ENCODE measurements around the gene KCNQ1. TPM values are rescaled to one million over a fixed set of nuclear protein-coding genes. Genes with fewer than 3 reads are reported as not detected.
A peak's percentile ranks its signal among the peaks of the same experiment; 100 is the strongest.

KCNQ1 gene
- total and polyA plus RNA-seq, 2 donors (not counting 3 experiments of a cell fraction or from before 2014, with no cell fraction given), result 0.07 to 0.09 TPM

DNA sequence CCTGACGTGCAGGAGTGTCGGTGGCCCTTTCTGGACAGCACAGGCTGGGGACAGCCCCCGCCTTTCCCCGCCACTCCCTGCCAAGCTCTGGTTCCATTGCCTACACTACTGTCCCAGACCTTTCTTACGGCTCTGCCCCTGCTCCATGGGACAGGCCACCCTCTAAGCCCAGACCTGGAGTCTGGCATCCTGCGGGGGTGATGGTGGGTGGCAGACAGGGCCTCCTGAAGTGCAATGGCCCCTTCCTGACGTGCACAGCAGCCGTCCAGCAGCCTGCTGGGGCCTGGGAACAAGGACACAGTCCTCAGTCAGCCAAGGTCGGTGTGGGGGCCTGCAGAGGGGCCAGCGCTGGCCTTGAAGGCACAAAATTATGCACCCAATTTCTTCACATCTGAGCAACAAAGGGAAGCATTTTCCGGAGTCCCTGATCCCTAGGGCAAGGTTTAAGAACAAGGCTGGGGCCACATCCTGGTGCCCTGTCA, 334.7 kb downstream of the KCNQ1 start:
- FAIRE-seq, result no peak

GRCh38 chr11:2779981-2780849, 335.4 kb downstream of the KCNQ1 start:
- DNase-seq (ENCODE audit: low read depth, low spot score) (peak; percentile 30), FAIRE-seq (no peak)
- Histone ChIP-seq H3K9me1 (replicated peaks; ENCODE audit: control insufficient read depth, extremely low read depth, insufficient read depth, low read length) (no peaks in the 10 kb centered on the region), H3K36me3 (ENCODE audit: control insufficient read depth in 2 of 2, extremely low read depth in 1 of 2, insufficient read depth in 2 of 2, low read length in 2 of 2) (no peaks in the 10 kb centered on the region), H3K9ac (replicated peaks; ENCODE audit: extremely low read depth, insufficient read depth, low read length) (no peak overlapping the region), H3K4me2 (ENCODE audit: insufficient read depth, low read length) (no peak overlapping the region), H3K79me2 (ENCODE audit: control insufficient read depth, insufficient read depth, low read length) (no peaks in the 10 kb centered on the region), H3K4me3 (replicated peaks in 1 of 3; ENCODE audit: insufficient read depth in 1 of 3, low read depth in 1 of 3, low read length in 3 of 3) (no peak overlapping the region), H4K20me1 (replicated peaks; ENCODE audit: control insufficient read depth, extremely low read depth, insufficient read depth, low read length) (no peaks in the 10 kb centered on the region), H2AFZ (ENCODE audit: low read depth, low read length) (no peak overlapping the region), H3K27ac (ENCODE audit: insufficient read depth, low read depth, low read length) (no peak overlapping the region), H3K4me1 (ENCODE audit: control insufficient read depth, extremely low read depth, insufficient read depth, low read length) (no peaks in the 10 kb centered on the region), H3K27me3 (ENCODE audit: control insufficient read depth in 2 of 2, insufficient read depth in 2 of 2, low read length in 2 of 2) (no peaks in the 10 kb centered on the region), H3K9me3 (replicated peaks; ENCODE audit: control insufficient read depth, insufficient read depth, low read length) (no peaks in the 10 kb centered on the region)
- POLR2A ChIA-PET, result no interaction called here
- dilution Hi-C loops (cut with MboI; ENCODE audit: extremely low pct_ligation_motif_present, low sequenced_read_pairs) (no loop called here), intact Hi-C loops (cut with micrococcal nuclease) (loop anchor here (10.0 kb wide), 1 partner anchor 105 kb away; the partner anchor contains the start of gene CDKN1C)
- TF ChIP-seq EZH2 (IDR thresholded peaks at IDR 0.05; ENCODE audit: borderline replicate concordance, low read depth, low read length, severe bottlenecking) (peak; percentile 57), GATA2 (IDR thresholded peaks at IDR 0.05; ENCODE audit: insufficient read depth, insufficient read length, low read depth, low read length) (no peak)
- CTCF ChIA-PET, result no interaction called here
- no TSS peak for BruUV-seq (replicated peaks)

More for the DNA sequence above, 334.7 kb downstream of the KCNQ1 start:
- Histone ChIP-seq H2AFZ (ENCODE audit: low read depth, low read length) (no peak overlapping the region), H3K9me3 (replicated peaks; ENCODE audit: control insufficient read depth, insufficient read depth, low read length) (no peaks in the 10 kb centered on the region), H3K27ac (ENCODE audit: insufficient read depth, low read depth, low read length) (no peak overlapping the region), H3K79me2 (ENCODE audit: control insufficient read depth, insufficient read depth, low read length) (no peaks in the 10 kb centered on the region), H3K27me3 (ENCODE audit: control insufficient read depth in 2 of 2, insufficient read depth in 2 of 2, low read length in 2 of 2) (no peaks in the 10 kb centered on the region), H3K9me1 (replicated peaks; ENCODE audit: control insufficient read depth, extremely low read depth, insufficient read depth, low read length) (no peaks in the 10 kb centered on the region), H3K4me2 (ENCODE audit: insufficient read depth, low read length) (no peak overlapping the region), H3K9ac (replicated peaks; ENCODE audit: extremely low read depth, insufficient read depth, low read length) (no peak overlapping the region), H3K36me3 (ENCODE audit: control insufficient read depth in 2 of 2, extremely low read depth in 1 of 2, insufficient read depth in 2 of 2, low read length in 2 of 2) (no peaks in the 10 kb centered on the region), H3K4me3 (replicated peaks in 1 of 3; ENCODE audit: insufficient read depth in 1 of 3, low read depth in 1 of 3, low read length in 3 of 3) (no peak overlapping the region), H4K20me1 (replicated peaks; ENCODE audit: control insufficient read depth, extremely low read depth, insufficient read depth, low read length) (no peaks in the 10 kb centered on the region), H3K4me1 (ENCODE audit: control insufficient read depth, extremely low read depth, insufficient read depth, low read length) (no peaks in the 10 kb centered on the region)
- DNase-seq (ENCODE audit: low read depth, low spot score), result no peak
- no TSS peak for BruUV-seq (replicated peaks)
- ChIA-PET POLR2A (no interaction called here), CTCF (interaction anchor here (0.9 to 1.0 kb wide), 2 partner anchors 14 to 246 kb away, joined by 3 read pairs; no protein-coding TSS in a partner anchor)
- intact Hi-C loops (cut with micrococcal nuclease) (loop anchor here (10.0 kb wide), 1 partner anchor 105 kb away; the partner anchor contains the start of gene CDKN1C), dilution Hi-C loops (cut with MboI; ENCODE audit: extremely low pct_ligation_motif_present, low sequenced_read_pairs) (no loop called here)
- TF ChIP-seq, protein P1, sequence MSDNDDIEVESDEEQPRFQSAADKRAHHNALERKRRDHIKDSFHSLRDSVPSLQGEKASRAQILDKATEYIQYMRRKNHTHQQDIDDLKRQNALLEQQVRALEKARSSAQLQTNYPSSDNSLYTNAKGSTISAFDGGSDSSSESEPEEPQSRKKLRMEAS (IDR thresholded peaks at IDR 0.05; ENCODE audit: insufficient read depth, insufficient read length), result no peak
- TF ChIP-seq POLR2A (IDR thresholded peaks at IDR 0.05; ENCODE audit: low read depth, low read length) (no peak), JUN (IDR thresholded peaks at IDR 0.05; ENCODE audit: borderline replicate concordance, insufficient read depth, insufficient read length, low read depth) (no peak), FOS (IDR thresholded peaks at IDR 0.05; ENCODE audit: borderline replicate concordance, insufficient read depth, low read length) (no peak)
